Activated CD8-positive, alpha-beta memory T cell treated with anti-CD3 and anti-CD28 coated beads, Interleukin-2, amount 50 U/mL, for 48 hours (primary cell): ENCODE data around the gene TXNDC15.
"Not testable (repeated sequence)": the region's sequence is repeated elsewhere in the genome, so short reads cannot be mapped to it uniquely, and the experiment has no call there.

Experiments used
- DNase-seq: peaks from one replicate; pipeline ENCODE4 v3.0.0-alpha.2; 2020

Gene TXNDC15

GRCh38 chr5:134873987-134874830 lies at the start of gene TXNDC15:
Gene TXNDC15 (plus strand): TSS chr5:134874371. CDS start chr5:134874428, 57 bp downstream.
- peak; percentile 90 for DNase-seq

- no peak for DNase-seq
These were observed 49.5 kb upstream of the TXNDC15 start for GRCh38 chr5:134824681-134825080.

GRCh38 chr5:134825212-134825611 lies 49.0 kb upstream of the TXNDC15 start:
- DNase-seq = no peak

- DNase-seq = no peak
These were observed 40.7 kb upstream of the TXNDC15 start for GRCh38 chr5:134833340-134834032.

- no peak for DNase-seq
These were observed 38.5 kb upstream of the TXNDC15 start for GRCh38 chr5:134835623-134836022.

GRCh38 chr5:134837530-134838181 lies 36.5 kb upstream of the TXNDC15 start:
- no peak for DNase-seq

- DNase-seq = not testable (repeated sequence)
These were observed 35.8 kb upstream of the TXNDC15 start for GRCh38 chr5:134838361-134838760.

GRCh38 chr5:134840811-134841210 lies 33.4 kb upstream of the TXNDC15 start:
- no peak for DNase-seq

- DNase-seq = no peak
These were observed 29.9 kb upstream of the TXNDC15 start for GRCh38 chr5:134844252-134844651.

GRCh38 chr5:134845335-134845851 lies 28.8 kb upstream of the TXNDC15 start:
- no peak for DNase-seq

GRCh38 chr5:134845852-134846640 lies 28.1 kb upstream of the TXNDC15 start, which contains the start of gene C5orf24:
Gene C5orf24 (plus strand): TSS chr5:134845968. CDS start chr5:134854901, 8,933 bp downstream.
- DNase-seq = peak; percentile 95

GRCh38 chr5:134846641-134846960 lies 27.6 kb upstream of the TXNDC15 start:
- no peak for DNase-seq

- DNase-seq = not testable (repeated sequence)
These were observed 24.7 kb upstream of the TXNDC15 start for GRCh38 chr5:134849434-134849933.

GRCh38 chr5:134851307-134851923 lies 22.8 kb upstream of the TXNDC15 start:
- no peak for DNase-seq

GRCh38 chr5:134856465-134856864 lies 17.7 kb upstream of the TXNDC15 start:
- not testable (repeated sequence) for DNase-seq

GRCh38 chr5:134857401-134857800 lies 16.8 kb upstream of the TXNDC15 start:
- DNase-seq = no peak

GRCh38 chr5:134864707-134865106 lies 9.5 kb upstream of the TXNDC15 start:
- DNase-seq = no peak

GRCh38 chr5:134873494-134873893 lies 677 bp upstream of the TXNDC15 start:
- no peak for DNase-seq

- DNase-seq = peak; percentile 75
These were observed 872 bp downstream of the TXNDC15 start for GRCh38 chr5:134874831-134875655.

GRCh38 chr5:134877159-134877558 lies 3.0 kb downstream of the TXNDC15 start:
- DNase-seq = no peak

GRCh38 chr5:134878403-134878802 lies 4.2 kb downstream of the TXNDC15 start:
- no peak for DNase-seq
